MCF 10A (cell line): ENCODE measurements around the gene MVP. TPM values are rescaled to one million over a fixed set of nuclear protein-coding genes. Genes with fewer than 3 reads are reported as not detected.
"Not testable (repeated sequence)": the region's sequence is repeated elsewhere in the genome, so short reads cannot be mapped to it uniquely, and the experiment has no call there.

Experiments
- Bru-seq: library from RNA; stranded (reverse); fragments of 400-500 nt; gene quantifications from one replicate; lab custom pipeline; 2021; lab: Mats Ljungman, UMichigan
- BruChase-seq, 2 experiments: library from RNA; stranded (reverse); fragments of 400-500 nt; gene quantifications; one replicate each; lab custom pipeline; 2021; lab: Mats Ljungman, UMichigan
- BruUV-seq: library from RNA; stranded (reverse); fragments of 400-500 nt; replicated peaks from 2 replicates; lab custom pipeline; 2021; lab: Mats Ljungman, UMichigan
- CTCF ChIA-PET: fragments of 300-600 bp; sonication (Branson Sonifier 250); formaldehyde crosslinking; extraction: SDS; loops from one replicate; lab custom pipeline; 2021; ENCODE audit warnings: antibody characterized with exemption, inconsistent platforms; lab: Yijun Ruan, JAX
- POLR2A ChIA-PET: fragments of 300-600, 350-650 bp; sonication (Branson Sonifier 250); formaldehyde crosslinking; extraction: SDS; loops from one replicate; lab custom pipeline; 2020; ENCODE audit warnings: antibody characterized with exemption, inconsistent platforms; lab: Yijun Ruan, JAX
- DNase-seq: peaks from one replicate; pipeline ENCODE4 v3.0.0-alpha.2; 2018; ENCODE audit not compliant: unreplicated experiment
- H3K27ac Mint-ChIP-seq: one replicate; pipeline ENCODE4 v1.8.0; 2022; ENCODE audit warnings: mild to moderate bottlenecking, low read depth, mixed read lengths; ENCODE audit not compliant: unreplicated experiment
- H3K27me3 Mint-ChIP-seq: one replicate; pipeline ENCODE4 v1.8.0; 2022; ENCODE audit warnings: mixed read lengths; ENCODE audit not compliant: insufficient read depth, unreplicated experiment
- H3K36me3 Mint-ChIP-seq: one replicate; pipeline ENCODE4 v1.8.0; 2022; ENCODE audit warnings: mild to moderate bottlenecking, moderate library complexity, mixed read lengths; ENCODE audit not compliant: insufficient read depth, unreplicated experiment
- H3K4me1 Mint-ChIP-seq: one replicate; pipeline ENCODE4 v1.8.0; 2022; ENCODE audit warnings: mixed read lengths; ENCODE audit not compliant: insufficient read depth, unreplicated experiment
- H3K4me3 Mint-ChIP-seq: one replicate; pipeline ENCODE4 v1.8.0; 2022; ENCODE audit warnings: mild to moderate bottlenecking, moderate library complexity, mixed read lengths; ENCODE audit not compliant: unreplicated experiment
- H3K9me3 Mint-ChIP-seq: one replicate; pipeline ENCODE4 v1.8.0; 2022; ENCODE audit warnings: mixed read lengths; ENCODE audit not compliant: unreplicated experiment
- CTCF ChIP-seq: fragments of 200-600 bp; IDR thresholded peaks from one replicate; pipeline ENCODE4 v1.8.0; 2022; ENCODE audit warnings: antibody characterized with exemption, mild to moderate bottlenecking; ENCODE audit not compliant: unreplicated experiment
- intact Hi-C: fragments of 100-400 bp; cut with micrococcal nuclease; formaldehyde crosslinking; loops from 2 replicates; pipeline ENCODE4 v1.14.1; 2022
- long read RNA-seq: library from polyadenylated mRNA; stranded (forward); transcript quantifications from one replicate; pipeline ENCODE4 v2.0.0, GENCODE V29; 2022
- total RNA-seq: library from RNA; stranded (reverse); gene quantifications from 2 replicates; pipeline ENCODE4 v1.2.3, GENCODE V29; 2022

The MVP gene
- total RNA-seq = 56.5 and 71.9 TPM in 2 replicates
- percentile 58 among the genes with signal in this experiment for Bru-seq, nascent RNA
- BruChase-seq, experiment 1, labeled RNA remaining after a 6-hour chase = percentile 81 among the genes with signal in this experiment
- percentile 69 among the genes with signal in this experiment for BruChase-seq, experiment 2, labeled RNA remaining after a 2-hour chase
- long read RNA-seq, transcript MVP-201 (15 exons, 2,870 nt) = major isoform, 89 of 176 reads
- long read RNA-seq, transcript MVP-202 (15 exons, 2,925 nt) = minor isoform, 46 of 176 reads
- long read RNA-seq, partial matches to known transcripts = 23 of 176 reads
- long read RNA-seq, other reads (novel, unspliced or antisense) = 18 of 176 reads

- BruUV-seq = no TSS peak
- peak within 1 kb of the TSS; percentile 62 for H3K4me3 Mint-ChIP-seq
- no peaks in the 10 kb centered on the region for H3K9me3 Mint-ChIP-seq
- CTCF ChIA-PET = interaction anchor here (0.6 to 6.2 kb wide), 15 partner anchors 9 to 870 kb away, joined by 3 to 52 read pairs (median 3); partner anchors contain the start of genes HIRIP3, INO80E, MAZ and SEZ6L2
- POLR2A ChIA-PET = interaction anchor here (0.8 to 7.9 kb wide), 17 partner anchors 8 to 998 kb away, joined by 3 to 120 read pairs (median 10); partner anchors contain the start of genes ALDOA, CDIPT, HIRIP3 and INO80E
- H3K4me1 Mint-ChIP-seq = peaks cover 27% of the 10 kb centered on the region
- TF ChIP-seq CTCF = no peak
- DNase-seq = peak; percentile 79
- intact Hi-C loops = loop anchor here (5.0 kb wide), 3 partner anchors 42 to 202 kb away; partner anchors contain the start of genes C16orf92, CDIPT, HIRIP3 and INO80E
- no peaks in the 10 kb centered on the region for H3K27me3 Mint-ChIP-seq
- peaks cover 44% of the 10 kb centered on the region for H3K36me3 Mint-ChIP-seq
- H3K27ac Mint-ChIP-seq = peak within 1 kb of the TSS; percentile 1
Measured at GRCh38 chr16:29820271-29820701, at the start of gene MVP. TSS of gene MVP (plus strand) at chr16:29820462. CDS start at chr16:29830550, 10,088 bp downstream.

GRCh38 chr16:29772330-29772729 lies 47.9 kb upstream of the MVP start:
- BruUV-seq, H3K27me3 Mint-ChIP-seq, H3K9me3 Mint-ChIP-seq, intact Hi-C loops, H3K4me3 Mint-ChIP-seq, H3K36me3 Mint-ChIP-seq, H3K27ac Mint-ChIP-seq, DNase-seq: not testable (repeated sequence)
- ChIA-PET CTCF (interaction anchor here (0.6 to 0.9 kb wide), 2 partner anchors 18 to 1077 kb away, joined by 3 to 4 read pairs; no protein-coding TSS in a partner anchor), POLR2A (interaction anchor here (0.7 to 1.4 kb wide), 2 partner anchors 18 to 32 kb away, joined by 4 to 5 read pairs; no protein-coding TSS in a partner anchor)
- peaks cover 12% of the 10 kb centered on the region for H3K4me1 Mint-ChIP-seq

- POLR2A ChIA-PET = interaction anchor here (0.8 kb wide), 1 partner anchor 19 kb away, joined by 3 read pairs; no protein-coding TSS in a partner anchor
- intact Hi-C loops = no loop called here
- no peak for DNase-seq
- no peak for TF ChIP-seq CTCF
- no peak overlapping the region for H3K4me3 Mint-ChIP-seq
- no peaks in the 10 kb centered on the region for H3K9me3 Mint-ChIP-seq
- H3K36me3 Mint-ChIP-seq = no peaks in the 10 kb centered on the region
- H3K27me3 Mint-ChIP-seq = no peaks in the 10 kb centered on the region
- no TSS peak for BruUV-seq
- H3K27ac Mint-ChIP-seq = no peak overlapping the region
- peaks cover 22% of the 10 kb centered on the region for H3K4me1 Mint-ChIP-seq
- CTCF ChIA-PET = interaction anchor here (0.6 kb wide), 2 partner anchors 9 to 21 kb away, joined by 3 read pairs; no protein-coding TSS in a partner anchor
Measured at GRCh38 chr16:29774730-29775129, 45.5 kb upstream of the MVP start.

- ChIA-PET CTCF (interaction anchor here (0.7 kb wide), 1 partner anchor 66 kb away, joined by 4 read pairs; no protein-coding TSS in a partner anchor), POLR2A (no interaction called here)
- BruUV-seq = no TSS peak
- Mint-ChIP-seq H3K27ac (no peak overlapping the region), H3K27me3 (no peaks in the 10 kb centered on the region), H3K9me3 (no peaks in the 10 kb centered on the region), H3K36me3 (no peaks in the 10 kb centered on the region), H3K4me3 (no peak overlapping the region), H3K4me1 (peaks cover 22% of the 10 kb centered on the region)
- peak; percentile 35 for DNase-seq
- no peak for TF ChIP-seq CTCF
- intact Hi-C loops = no loop called here
Measured at GRCh38 chr16:29775742-29776408, 44.4 kb upstream of the MVP start.
